IPS-15b (cell line): Measurements from ENCODE around the gene SPAG9.

Source experiments
- H3K27me3 ChIP-seq: one replicate; pipeline ENCODE4 v1.6.1; 2013; ENCODE audit warnings: low read length; ENCODE audit not compliant: control insufficient read depth, insufficient read depth
- H3K36me3 ChIP-seq: one replicate; pipeline ENCODE4 v1.6.1; 2013; ENCODE audit warnings: low read length; ENCODE audit not compliant: control insufficient read depth, insufficient read depth
- H3K4me1 ChIP-seq: one replicate; pipeline ENCODE4 v1.6.1; 2013; ENCODE audit warnings: mild to moderate bottlenecking, low read length; ENCODE audit not compliant: control insufficient read depth, insufficient read depth
- H3K4me3 ChIP-seq: one replicate; pipeline ENCODE4 v1.5.1; 2013; ENCODE audit warnings: low read depth, low read length
- H3K9ac ChIP-seq: one replicate; pipeline ENCODE4 v1.6.1; 2013; ENCODE audit warnings: low read depth, mild to moderate bottlenecking, low read length
- H3K9me3 ChIP-seq: one replicate; pipeline ENCODE4 v1.6.1; 2013; ENCODE audit warnings: mild to moderate bottlenecking, low read length; ENCODE audit not compliant: control insufficient read depth, insufficient read depth

SPAG9 gene

DNA sequence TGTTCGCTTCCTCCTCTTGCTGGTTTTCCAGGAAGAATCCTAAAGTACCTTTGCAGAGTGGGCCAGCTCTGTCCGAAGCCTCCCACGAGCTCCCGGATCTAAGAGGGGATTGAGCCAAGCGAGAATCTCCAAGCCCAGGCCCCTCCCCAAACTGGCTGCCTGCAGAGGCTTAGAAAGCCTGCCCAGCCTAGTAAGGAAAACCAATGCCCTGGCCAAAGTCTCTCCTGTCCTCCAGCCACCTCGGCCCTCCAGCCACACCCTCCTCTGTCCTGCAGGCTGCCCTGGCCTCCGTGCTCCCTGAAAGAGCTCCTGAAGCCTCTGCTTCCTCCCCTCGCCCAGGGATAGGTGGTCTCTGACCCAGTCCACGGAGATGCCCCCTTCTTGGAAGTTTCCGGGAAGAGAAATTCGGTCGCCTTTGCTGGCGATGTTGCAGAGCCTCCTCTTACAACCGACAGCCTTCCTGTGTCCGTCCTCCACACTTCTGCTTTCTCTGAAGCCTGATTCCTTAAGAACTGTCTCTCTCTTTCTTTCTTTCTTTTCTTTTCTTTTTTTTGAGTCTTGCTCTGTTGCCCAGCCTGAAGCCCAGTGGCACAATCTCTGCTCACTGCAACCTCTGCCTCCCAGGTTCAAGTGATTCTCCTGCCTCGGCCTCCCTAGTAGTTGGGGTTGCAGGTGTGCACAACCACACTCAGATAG is 199.6 kb downstream of the SPAG9 start:
- no peaks in the 10 kb centered on the region for H3K9me3 ChIP-seq
- H3K4me3 ChIP-seq = no peak overlapping the region
- no peaks in the 10 kb centered on the region for H3K27me3 ChIP-seq
- H3K9ac ChIP-seq = peak overlapping the region; percentile 47
- peaks cover 11% of the 10 kb centered on the region for H3K4me1 ChIP-seq
- H3K36me3 ChIP-seq = no peaks in the 10 kb centered on the region

- Histone ChIP-seq H3K9ac (no peak overlapping the region), H3K9me3 (no peaks in the 10 kb centered on the region), H3K27me3 (no peaks in the 10 kb centered on the region), H3K36me3 (no peaks in the 10 kb centered on the region), H3K4me3 (no peak overlapping the region), H3K4me1 (peaks cover 9% of the 10 kb centered on the region)
Measured at GRCh38 chr17:50920041-50920410, 200.6 kb downstream of the SPAG9 start.

DNA sequence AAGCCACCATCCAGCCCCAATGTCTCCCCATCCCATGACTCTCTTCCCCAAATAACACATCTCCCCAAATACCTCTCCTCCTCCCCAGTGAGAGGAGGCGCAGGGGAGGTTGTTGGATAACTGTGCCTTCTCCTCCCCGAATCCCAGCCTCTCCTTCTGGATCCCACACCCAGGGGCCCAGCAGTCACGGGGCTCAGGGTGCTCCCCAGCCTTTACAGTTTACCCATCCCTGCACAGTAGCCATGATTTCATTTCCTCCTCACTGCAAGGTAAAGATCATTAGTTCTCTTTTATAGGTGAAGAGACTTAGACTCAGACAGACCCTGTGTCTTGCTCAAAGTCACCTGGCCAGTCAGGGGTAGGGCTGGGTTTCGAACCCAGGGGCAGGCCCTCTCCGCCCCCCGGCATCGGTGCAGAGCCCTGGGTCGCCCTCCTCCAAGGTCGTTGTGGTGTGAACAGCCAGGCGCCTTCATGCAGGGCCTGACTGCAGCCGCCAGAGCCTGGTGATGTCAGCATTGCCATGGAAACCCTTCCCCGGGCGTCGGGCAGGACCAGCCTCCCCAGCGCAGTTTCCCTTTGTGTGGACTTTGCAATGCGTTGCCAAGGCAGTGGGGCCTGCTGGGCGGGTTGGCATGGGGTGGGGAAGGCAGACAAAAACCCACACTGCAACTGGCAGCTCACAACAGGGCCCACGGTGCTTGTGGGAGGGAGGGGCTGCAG is 201.2 kb downstream of the SPAG9 start:
- Histone ChIP-seq H3K4me3 (no peak overlapping the region), H3K9ac (no peak overlapping the region), H3K9me3 (no peaks in the 10 kb centered on the region), H3K27me3 (no peaks in the 10 kb centered on the region), H3K4me1 (peaks cover 7% of the 10 kb centered on the region), H3K36me3 (no peaks in the 10 kb centered on the region)

- Histone ChIP-seq H3K9me3 (no peaks in the 10 kb centered on the region), H3K27me3 (no peaks in the 10 kb centered on the region), H3K4me3 (no peak overlapping the region), H3K4me1 (peaks cover 7% of the 10 kb centered on the region), H3K36me3 (no peaks in the 10 kb centered on the region), H3K9ac (no peak overlapping the region)
Measured at GRCh38 chr17:50918933-50919296, 201.8 kb downstream of the SPAG9 start.

DNA sequence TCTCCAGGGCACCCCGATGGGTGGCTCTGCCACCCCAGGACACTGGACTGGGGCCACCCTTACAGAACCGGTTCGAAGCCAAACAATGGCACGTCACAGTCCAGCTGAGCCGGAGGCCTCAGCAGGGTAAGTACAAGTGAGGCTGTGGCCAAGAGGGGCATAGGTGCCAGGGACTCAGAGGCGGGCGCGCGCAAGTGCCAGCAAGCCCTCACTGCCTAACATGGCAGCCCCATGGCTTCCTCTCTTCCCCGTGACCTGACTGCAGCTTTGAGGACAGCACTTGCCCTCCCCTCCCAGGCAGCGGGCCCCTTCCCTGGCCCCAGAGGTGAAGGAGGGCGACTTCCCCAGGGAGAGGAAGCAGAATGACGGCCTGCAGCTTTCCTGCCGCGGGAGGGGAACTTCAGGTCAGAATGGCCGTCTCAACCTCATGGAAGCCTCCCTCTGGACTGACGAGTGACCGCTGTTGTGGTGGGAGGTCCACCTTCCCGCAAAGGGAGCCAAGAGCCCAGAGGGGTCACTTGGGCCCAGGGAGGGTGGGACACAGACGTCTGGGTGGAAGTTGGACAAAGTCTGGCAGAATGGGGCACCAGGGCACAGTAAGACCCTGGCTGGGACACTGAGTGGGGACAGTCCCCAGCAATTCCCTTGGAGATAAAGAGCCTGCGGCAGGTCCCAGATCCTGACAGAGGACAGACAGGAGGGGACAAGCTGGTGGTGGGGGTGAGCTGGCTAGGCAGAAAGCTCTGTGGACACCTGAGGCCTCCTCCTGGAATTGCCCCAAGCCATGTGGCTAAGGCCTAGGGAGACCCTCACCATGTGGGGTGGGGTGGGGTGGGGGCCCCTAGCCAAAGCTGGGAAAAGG is 202.4 kb downstream of the SPAG9 start:
- Histone ChIP-seq H3K9ac (no peak overlapping the region), H3K4me3 (no peak overlapping the region), H3K4me1 (peaks cover 7% of the 10 kb centered on the region), H3K36me3 (no peaks in the 10 kb centered on the region), H3K9me3 (no peaks in the 10 kb centered on the region), H3K27me3 (no peaks in the 10 kb centered on the region)

- Histone ChIP-seq H3K27me3 (no peaks in the 10 kb centered on the region), H3K9me3 (no peaks in the 10 kb centered on the region), H3K4me1 (peaks cover 7% of the 10 kb centered on the region), H3K4me3 (no peak overlapping the region), H3K9ac (no peak overlapping the region), H3K36me3 (no peaks in the 10 kb centered on the region)
Measured at GRCh38 chr17:50917418-50917743, 203.3 kb downstream of the SPAG9 start.

DNA sequence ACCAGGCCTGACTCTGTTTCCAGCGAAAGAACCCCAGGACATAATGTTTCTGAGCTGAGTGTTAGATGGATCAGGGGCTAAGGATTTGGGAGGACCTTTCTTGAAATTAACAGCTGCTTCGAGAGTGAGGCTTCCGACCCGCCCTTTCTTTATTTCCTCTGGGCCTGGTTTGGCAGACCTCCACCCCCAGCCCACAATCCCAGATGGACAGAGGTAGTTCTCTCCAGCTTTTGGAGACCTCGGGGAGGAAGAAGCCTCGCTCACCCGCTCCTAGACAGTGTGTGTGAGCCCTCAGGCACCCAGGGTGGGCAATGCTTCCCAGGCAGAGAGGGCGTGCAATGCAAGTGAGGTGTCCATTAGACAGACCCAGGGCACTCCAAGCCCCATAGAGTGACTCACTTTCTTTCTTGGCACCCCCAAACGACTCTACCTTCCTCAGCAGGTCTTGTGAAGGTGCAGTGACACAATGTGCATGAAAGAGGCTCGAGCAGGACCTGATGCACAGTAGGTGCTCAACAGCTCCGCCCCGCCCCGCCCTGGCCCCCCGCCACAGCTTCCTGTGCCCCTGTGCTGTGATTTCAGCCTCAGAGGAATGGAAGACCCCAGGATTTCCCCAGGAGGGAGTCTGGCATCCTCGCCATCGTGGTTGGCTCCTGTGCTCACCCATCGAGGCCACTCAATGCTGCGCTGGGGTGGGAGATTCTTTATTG is 203.8 kb downstream of the SPAG9 start:
- Histone ChIP-seq H3K9me3 (no peaks in the 10 kb centered on the region), H3K9ac (no peak overlapping the region), H3K36me3 (no peaks in the 10 kb centered on the region), H3K4me3 (no peak overlapping the region), H3K4me1 (peaks cover 7% of the 10 kb centered on the region), H3K27me3 (no peaks in the 10 kb centered on the region)

DNA sequence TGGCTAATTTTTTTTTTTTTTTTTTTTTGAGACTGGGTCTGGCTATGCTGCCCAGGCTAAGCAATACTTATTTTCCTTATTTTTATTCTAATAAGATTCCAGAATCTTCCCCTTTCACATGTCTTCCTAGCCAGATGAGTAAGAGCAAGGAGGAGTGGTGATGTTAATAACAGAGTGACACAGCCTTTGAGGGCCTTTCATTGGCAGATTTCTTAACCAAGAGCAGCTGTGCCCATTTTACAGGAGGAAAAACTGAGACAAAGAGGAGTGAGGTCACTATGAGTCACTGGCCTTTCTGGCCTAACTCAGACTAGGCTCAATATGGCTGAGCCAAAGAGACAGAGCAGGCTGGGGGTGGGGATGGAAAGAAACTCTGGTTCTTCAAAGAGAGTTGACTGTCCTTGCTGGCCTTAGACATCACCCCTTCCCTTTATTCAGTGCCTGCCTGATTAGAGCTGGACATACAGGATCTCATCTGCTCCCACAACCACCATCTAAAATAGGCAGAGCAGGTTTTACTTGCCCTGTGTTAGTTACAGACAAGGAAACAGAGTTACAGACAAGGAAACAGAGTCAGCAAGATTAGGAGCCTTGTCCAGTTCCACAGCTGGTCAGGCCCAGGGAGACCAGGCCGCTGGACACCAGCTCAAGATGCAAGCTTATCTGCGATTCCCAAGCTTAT is 204.5 kb downstream of the SPAG9 start:
- peaks cover 10% of the 10 kb centered on the region for H3K4me1 ChIP-seq
- H3K9ac ChIP-seq = no peak overlapping the region
- no peaks in the 10 kb centered on the region for H3K36me3 ChIP-seq

DNA sequence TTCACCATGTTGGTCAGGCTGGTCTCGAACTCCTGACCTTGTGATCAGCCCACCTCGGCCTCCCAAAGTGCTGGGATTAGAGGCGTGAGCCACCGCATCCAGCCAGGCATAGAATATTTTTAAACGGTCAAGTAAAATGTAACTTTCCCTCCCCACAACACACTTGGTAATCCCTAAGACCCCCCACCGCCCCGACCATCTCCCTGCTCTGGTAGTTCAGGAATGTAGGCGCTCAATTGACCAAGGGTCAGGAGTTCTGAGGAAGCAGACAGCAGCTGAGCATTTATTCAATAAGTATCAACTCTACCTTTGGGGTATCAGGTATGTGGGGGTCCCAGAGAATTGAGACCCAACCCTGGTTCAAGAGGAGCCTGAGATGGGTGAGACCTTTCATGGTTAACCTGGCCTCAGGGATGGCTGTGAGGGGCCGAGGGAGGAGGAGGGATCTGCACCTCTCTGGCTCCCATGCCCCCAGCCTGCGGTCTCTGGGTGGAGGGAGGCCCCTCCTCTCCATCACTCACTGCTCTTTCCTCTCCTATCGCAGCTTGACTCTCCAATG is 206.1 kb downstream of the SPAG9 start:
- Histone ChIP-seq H3K9ac (no peak overlapping the region), H3K9me3 (no peaks in the 10 kb centered on the region)

More for the DNA sequence above, 204.5 kb downstream of the SPAG9 start:
- H3K9me3 ChIP-seq = no peaks in the 10 kb centered on the region
- H3K27me3 ChIP-seq = no peaks in the 10 kb centered on the region
- no peak overlapping the region for H3K4me3 ChIP-seq

DNA sequence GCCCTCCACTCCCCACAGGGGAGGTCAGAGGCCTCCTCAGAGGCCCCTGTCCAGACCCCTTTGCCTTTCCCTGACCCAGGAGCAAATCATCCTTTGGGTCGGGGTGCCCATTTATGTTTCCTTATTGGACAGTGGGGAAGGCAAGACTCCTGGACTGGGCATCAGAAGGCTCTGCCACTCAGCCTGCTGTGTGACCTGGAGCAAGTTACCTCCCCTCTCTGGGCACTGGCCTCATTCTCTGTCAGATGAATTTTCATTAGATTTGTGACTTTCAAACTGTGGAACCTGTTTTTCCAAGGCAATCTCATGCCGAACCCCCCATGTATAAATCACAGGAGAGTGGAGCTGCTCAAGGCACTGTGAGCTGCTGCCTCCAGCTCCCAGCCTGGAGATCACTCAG is 207.5 kb downstream of the SPAG9 start:
- H3K9me3 ChIP-seq = no peaks in the 10 kb centered on the region
- no peak overlapping the region for H3K9ac ChIP-seq
- peaks cover 6% of the 10 kb centered on the region for H3K4me1 ChIP-seq
- H3K36me3 ChIP-seq = no peaks in the 10 kb centered on the region
- H3K27me3 ChIP-seq = no peaks in the 10 kb centered on the region
- H3K4me3 ChIP-seq = no peak overlapping the region

More for the DNA sequence above, 206.1 kb downstream of the SPAG9 start:
- H3K4me1 ChIP-seq = peaks cover 8% of the 10 kb centered on the region
- H3K36me3 ChIP-seq = no peaks in the 10 kb centered on the region
- no peak overlapping the region for H3K4me3 ChIP-seq
- H3K27me3 ChIP-seq = no peaks in the 10 kb centered on the region
